ENCODE results near the gene NODAL.

The NODAL gene

DNA sequence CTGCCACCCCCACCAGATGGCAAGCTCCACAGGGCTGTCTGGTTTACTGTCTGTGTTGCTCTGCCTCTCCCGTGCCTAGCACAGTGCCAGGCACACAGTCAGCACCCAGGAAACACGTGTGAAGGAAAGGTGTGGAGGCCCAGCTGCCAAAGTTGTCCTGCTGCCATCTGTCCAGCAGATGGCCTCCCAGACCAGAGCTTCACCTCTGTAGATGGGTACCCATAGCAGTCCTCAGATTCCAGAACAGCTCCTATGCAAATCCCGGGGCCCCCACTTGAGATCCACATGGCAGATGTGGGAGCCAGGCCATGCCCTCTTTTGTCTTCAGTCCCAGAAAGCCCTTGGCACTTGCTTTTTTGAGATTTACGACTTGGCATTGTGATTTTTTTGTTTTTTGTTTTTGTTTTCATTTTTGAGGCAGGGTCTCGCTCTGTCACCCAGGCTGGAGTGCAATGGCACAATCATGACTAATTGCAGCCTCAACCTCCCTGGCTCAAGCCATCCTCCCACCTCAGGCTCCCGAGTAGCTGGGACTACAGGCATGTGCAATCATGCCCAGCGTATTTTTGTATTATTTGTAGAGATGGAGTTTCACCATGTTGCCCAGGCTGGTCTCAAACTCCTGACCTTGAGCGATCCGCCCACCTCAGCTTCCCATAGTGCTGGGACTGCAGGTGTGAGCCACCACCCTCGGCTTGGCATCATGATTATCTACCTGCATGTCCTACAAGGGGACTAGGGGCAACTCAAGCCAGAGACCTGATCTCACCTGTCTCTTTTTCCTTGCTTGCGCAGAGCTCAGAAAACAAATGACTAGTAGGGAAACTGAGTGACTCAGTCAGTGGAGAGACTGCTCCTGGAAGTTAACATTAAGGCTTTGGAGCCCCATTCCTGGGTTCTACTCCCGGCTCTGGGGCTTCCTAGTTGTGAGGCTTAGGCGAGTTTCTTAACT lies 20.2 kb upstream of the NODAL start (continued):
- TF ChIP-seq, protein P1, sequence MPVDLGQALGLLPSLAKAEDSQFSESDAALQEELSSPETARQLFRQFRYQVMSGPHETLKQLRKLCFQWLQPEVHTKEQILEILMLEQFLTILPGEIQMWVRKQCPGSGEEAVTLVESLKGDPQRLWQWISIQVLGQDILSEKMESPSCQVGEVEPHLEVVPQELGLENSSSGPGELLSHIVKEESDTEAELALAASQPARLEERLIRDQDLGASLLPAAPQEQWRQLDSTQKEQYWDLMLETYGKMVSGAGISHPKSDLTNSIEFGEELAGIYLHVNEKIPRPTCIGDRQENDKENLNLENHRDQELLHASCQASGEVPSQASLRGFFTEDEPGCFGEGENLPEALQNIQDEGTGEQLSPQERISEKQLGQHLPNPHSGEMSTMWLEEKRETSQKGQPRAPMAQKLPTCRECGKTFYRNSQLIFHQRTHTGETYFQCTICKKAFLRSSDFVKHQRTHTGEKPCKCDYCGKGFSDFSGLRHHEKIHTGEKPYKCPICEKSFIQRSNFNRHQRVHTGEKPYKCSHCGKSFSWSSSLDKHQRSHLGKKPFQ (tag by site-specific recombination; IDR thresholded peaks at IDR 0.05): no peak
- TF ChIP-seq ZNF701 (tag by site-specific recombination; IDR thresholded peaks at IDR 0.05) (no peak), ZNF629 (tag by site-specific recombination; IDR thresholded peaks at IDR 0.05) (no peak), ZBTB20 (tag by site-specific recombination; IDR thresholded peaks at IDR 0.05) (peak; percentile 56; the same call in 1 of the 2 replicates), GLIS1 (tag by site-specific recombination; IDR thresholded peaks at IDR 0.05) (no peak), ZNF2 (tag by site-specific recombination; IDR thresholded peaks at IDR 0.05) (peak; percentile 64)

DNA sequence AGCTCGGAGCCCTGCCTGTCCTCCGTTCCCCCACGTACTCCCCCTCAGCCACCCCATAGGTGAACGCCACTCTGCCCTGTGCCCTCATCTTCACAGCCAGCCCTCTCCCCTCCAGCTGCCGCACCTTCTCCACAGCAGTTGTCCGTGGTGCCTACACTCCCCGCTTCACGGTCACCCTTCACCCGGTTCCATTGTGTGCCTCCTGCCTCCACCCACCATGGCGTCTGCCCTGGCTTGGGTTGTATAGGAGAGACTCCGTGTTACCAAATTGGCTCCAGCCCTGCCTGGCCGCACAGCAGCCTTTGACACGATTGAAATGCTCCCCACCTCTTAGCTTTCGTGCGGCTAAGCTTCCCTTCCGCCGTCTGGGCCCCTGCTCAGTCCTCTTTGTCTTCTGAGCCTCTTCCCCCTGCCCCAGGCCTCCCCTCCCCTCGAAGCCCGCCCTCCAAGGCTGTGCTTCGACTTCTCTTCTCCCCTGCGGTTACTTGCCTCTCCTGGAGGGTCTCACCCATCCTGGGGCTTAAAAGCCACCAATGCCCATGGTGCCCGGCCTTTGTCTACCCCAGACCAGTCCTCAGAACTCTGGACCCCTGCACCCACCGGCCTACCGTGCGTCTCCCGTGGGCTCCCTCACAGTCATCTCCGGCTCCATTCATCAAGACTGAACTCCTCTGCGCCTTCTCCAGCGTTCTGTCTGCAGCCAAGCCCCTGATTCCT lies 18.5 kb upstream of the NODAL start:
- H3K27ac ChIP-seq (ENCODE audit: extremely low read depth, low read depth, low read length): no peak overlapping the region
- ChIA-PET POLR2A (interaction anchor here (1.0 kb wide), 1 partner anchor 17 kb away, joined by 5 read pairs; no protein-coding TSS in a partner anchor), CTCF (interaction anchor here (0.9 to 2.9 kb wide), 7 partner anchors 7 to 238 kb away, joined by 3 to 25 read pairs (median 5); partner anchors contain the start of gene PALD1)
- no peak overlapping the region for H3K4me3 ChIP-seq (ENCODE audit: low read depth, low read length)
- TF ChIP-seq ZFP37 (tag by site-specific recombination; IDR thresholded peaks at IDR 0.05): no peak
- TF ChIP-seq ZBTB17 (tag by site-specific recombination; IDR thresholded peaks at IDR 0.05): 0 out of 2 replicates have a peak, but pooled peaks have one; percentile 16
- H3K4me1 ChIP-seq (ENCODE audit: control insufficient read depth, insufficient read depth, low read length): peaks cover 6% of the 10 kb centered on the region
- H3K9me3 ChIP-seq (ENCODE audit: control insufficient read depth, insufficient read depth, low read depth, low read length): no peaks in the 10 kb centered on the region
- no peaks in the 10 kb centered on the region for H3K36me3 ChIP-seq (ENCODE audit: control insufficient read depth in 2 of 2, insufficient read depth in 1 of 2, low read length in 2 of 2)

DNA sequence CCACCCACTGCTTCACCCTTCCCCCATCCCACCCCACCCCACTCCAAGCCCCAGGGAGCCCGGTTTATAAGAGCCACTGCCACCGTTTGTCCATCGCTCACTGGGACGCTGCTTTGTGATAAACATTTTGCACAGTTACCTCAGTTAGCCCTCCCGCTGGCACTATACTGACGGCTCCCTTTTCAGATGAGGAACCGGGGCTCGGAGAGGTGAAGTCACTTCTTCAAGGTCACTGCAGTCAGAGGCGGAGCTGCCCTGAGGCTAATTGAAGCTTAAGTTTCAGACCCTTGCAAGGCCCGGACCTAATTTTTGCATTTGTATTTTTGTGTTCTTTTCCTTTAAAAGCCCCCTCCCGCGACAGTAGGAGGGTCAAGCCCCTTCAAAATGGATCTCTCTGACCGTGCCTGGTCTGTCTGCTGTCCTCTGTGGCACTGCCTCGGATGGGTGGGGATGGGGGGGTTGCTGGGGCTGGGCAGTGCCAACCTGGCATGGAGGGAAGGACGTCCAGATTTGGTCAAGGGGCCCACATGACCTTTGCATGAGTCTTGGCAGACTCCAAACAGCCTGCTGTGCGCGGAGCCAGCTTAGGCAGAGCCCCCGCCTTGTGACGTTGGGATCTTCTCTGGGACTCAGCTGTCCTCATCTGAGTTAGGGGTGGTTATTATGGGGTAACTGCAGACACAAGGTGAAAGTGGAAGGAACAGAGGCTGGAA lies 17.7 kb upstream of the NODAL start:
- H3K4me1 ChIP-seq (ENCODE audit: control insufficient read depth, insufficient read depth, low read length): peaks cover 6% of the 10 kb centered on the region
- TF ChIP-seq PRDM1 (tag by site-specific recombination; IDR thresholded peaks at IDR 0.05) (no peak), OSR2 (tag by site-specific recombination; IDR thresholded peaks at IDR 0.05) (peak; percentile 88), GLIS1 (tag by site-specific recombination; IDR thresholded peaks at IDR 0.05) (peak; percentile 62), FEZF1 (tag by site-specific recombination; IDR thresholded peaks at IDR 0.05) (no peak), ZNF324 (tag by site-specific recombination; IDR thresholded peaks at IDR 0.05) (no peak), ZNF423 (tag by site-specific recombination; IDR thresholded peaks at IDR 0.05) (peak; percentile 63; the same call in 1 of the 2 replicates), ZIC2 (tag by site-specific recombination; IDR thresholded peaks at IDR 0.05) (peak; percentile 97), ZNF660 (tag by site-specific recombination; IDR thresholded peaks at IDR 0.05) (0 out of 2 replicates have a peak, but pooled peaks have one; percentile 14), ZNF112 (tag by site-specific recombination; IDR thresholded peaks at IDR 0.05) (no peak), ZSCAN30 (tag by site-specific recombination; IDR thresholded peaks at IDR 0.05) (peak; percentile 84; the same call in 1 of the 2 replicates)
- TF ChIP-seq, protein P2, sequence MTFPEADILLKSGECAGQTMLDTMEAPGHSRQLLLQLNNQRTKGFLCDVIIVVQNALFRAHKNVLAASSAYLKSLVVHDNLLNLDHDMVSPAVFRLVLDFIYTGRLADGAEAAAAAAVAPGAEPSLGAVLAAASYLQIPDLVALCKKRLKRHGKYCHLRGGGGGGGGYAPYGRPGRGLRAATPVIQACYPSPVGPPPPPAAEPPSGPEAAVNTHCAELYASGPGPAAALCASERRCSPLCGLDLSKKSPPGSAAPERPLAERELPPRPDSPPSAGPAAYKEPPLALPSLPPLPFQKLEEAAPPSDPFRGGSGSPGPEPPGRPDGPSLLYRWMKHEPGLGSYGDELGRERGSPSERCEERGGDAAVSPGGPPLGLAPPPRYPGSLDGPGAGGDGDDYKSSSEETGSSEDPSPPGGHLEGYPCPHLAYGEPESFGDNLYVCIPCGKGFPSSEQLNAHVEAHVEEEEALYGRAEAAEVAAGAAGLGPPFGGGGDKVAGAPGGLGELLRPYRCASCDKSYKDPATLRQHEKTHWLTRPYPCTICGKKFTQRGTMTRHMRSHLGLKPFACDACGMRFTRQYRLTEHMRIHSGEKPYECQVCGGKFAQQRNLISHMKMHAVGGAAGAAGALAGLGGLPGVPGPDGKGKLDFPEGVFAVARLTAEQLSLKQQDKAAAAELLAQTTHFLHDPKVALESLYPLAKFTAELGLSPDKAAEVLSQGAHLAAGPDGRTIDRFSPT (tag by site-specific recombination; IDR thresholded peaks at IDR 0.05): peak; percentile 50; the same call in 1 of the 2 replicates
- TF ChIP-seq, protein P3, sequence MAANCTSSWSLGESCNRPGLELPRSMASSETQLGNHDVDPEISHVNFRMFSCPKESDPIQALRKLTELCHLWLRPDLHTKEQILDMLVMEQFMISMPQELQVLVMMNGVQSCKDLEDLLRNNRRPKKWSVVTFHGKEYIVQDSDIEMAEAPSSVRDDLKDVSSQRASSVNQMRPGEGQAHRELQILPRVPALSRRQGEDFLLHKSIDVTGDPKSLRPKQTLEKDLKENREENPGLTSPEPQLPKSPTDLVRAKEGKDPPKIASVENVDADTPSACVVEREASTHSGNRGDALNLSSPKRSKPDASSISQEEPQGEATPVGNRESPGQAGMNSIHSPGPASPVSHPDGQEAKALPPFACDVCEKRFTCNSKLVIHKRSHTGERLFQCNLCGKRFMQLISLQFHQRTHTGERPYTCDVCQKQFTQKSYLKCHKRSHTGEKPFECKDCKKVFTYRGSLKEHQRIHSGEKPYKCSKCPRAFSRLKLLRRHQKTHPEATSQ (tag by site-specific recombination; IDR thresholded peaks at IDR 0.05): no peak
- TF ChIP-seq, protein P4, sequence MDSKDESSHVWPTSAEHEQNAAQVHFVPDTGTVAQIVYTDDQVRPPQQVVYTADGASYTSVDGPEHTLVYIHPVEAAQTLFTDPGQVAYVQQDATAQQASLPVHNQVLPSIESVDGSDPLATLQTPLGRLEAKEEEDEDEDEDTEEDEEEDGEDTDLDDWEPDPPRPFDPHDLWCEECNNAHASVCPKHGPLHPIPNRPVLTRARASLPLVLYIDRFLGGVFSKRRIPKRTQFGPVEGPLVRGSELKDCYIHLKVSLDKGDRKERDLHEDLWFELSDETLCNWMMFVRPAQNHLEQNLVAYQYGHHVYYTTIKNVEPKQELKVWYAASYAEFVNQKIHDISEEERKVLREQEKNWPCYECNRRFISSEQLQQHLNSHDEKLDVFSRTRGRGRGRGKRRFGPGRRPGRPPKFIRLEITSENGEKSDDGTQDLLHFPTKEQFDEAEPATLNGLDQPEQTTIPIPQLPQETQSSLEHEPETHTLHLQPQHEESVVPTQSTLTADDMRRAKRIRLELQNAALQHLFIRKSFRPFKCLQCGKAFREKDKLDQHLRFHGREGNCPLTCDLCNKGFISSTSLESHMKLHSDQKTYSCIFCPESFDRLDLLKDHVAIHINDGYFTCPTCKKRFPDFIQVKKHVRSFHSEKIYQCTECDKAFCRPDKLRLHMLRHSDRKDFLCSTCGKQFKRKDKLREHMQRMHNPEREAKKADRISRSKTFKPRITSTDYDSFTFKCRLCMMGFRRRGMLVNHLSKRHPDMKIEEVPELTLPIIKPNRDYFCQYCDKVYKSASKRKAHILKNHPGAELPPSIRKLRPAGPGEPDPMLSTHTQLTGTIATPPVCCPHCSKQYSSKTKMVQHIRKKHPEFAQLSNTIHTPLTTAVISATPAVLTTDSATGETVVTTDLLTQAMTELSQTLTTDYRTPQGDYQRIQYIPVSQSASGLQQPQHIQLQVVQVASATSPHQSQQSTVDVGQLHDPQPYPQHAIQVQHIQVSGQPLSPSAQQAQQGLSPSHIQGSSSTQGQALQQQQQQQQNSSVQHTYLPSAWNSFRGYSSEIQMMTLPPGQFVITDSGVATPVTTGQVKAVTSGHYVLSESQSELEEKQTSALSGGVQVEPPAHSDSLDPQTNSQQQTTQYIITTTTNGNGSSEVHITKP (tag by site-specific recombination; IDR thresholded peaks at IDR 0.05): peak; percentile 51; the same call in 1 of the 2 replicates

More for the DNA sequence above, 17.7 kb upstream of the NODAL start:
- Histone ChIP-seq H3K4me3 (ENCODE audit: low read depth, low read length) (peak overlapping the region; percentile 31; the same call in 1 of the 2 replicates), H3K27ac (ENCODE audit: extremely low read depth, low read depth, low read length) (no peak overlapping the region; the same call in 1 of the 2 replicates), H3K9me3 (ENCODE audit: control insufficient read depth, insufficient read depth, low read depth, low read length) (no peaks in the 10 kb centered on the region), H3K36me3 (ENCODE audit: control insufficient read depth in 2 of 2, insufficient read depth in 1 of 2, low read length in 2 of 2) (no peaks in the 10 kb centered on the region)
- ChIA-PET CTCF (interaction anchor here (0.6 to 2.9 kb wide), 4 partner anchors 12 to 238 kb away, joined by 3 to 25 read pairs (median 4); no protein-coding TSS in a partner anchor), POLR2A (interaction anchor here (1.0 kb wide), 1 partner anchor 18 kb away, joined by 5 read pairs; no protein-coding TSS in a partner anchor)

Data from HEK293 (cell line).